Stomach (tissue), 4 donors: ENCODE results near the gene KCNH5.

Source experiments
- CTCF ChIP-seq, 7 experiments: fragments of 450-650 bp in 4 of 7; fragments of 200-600 bp in 3 of 7; sonication (generic) in 3 of 7; IDR thresholded peaks; one replicate each; pipeline ENCODE4 v1.5.1; 2016 to 2019; ENCODE audit warnings: antibody characterized with exemption in 7 of 7, control low read depth in 2 of 7, mild to moderate bottlenecking in 1 of 7
- POLR2AphosphoS5 ChIP-seq, 3 donors: sonication (generic); formaldehyde crosslinking; IDR thresholded peaks; one replicate each; pipeline ENCODE4 v1.6.1; 2016; ENCODE audit warnings: antibody characterized with exemption in 3 of 3

- TF ChIP-seq POLR2AphosphoS5 (IDR thresholded peaks at IDR 0.05), result no peak
- TF ChIP-seq CTCF (IDR thresholded peaks at IDR 0.05), result no peak
Measured at GRCh38 chr14:62718629-62719028, 326.6 kb downstream of the KCNH5 start.
